Gastroesophageal sphincter (tissue), 4 donors: Measurements from ENCODE around the gene CHI3L1. TPM values are rescaled to one million over a fixed set of nuclear protein-coding genes. Genes with fewer than 3 reads are reported as not detected.

ENCODE experiments used
- ATAC-seq: fragments of 150-250 bp; one replicate; pipeline ENCODE4 v1.9.1; 2016; ENCODE audit warnings: mild to moderate bottlenecking, moderate library complexity
- H3K27ac ChIP-seq, 4 donors: fragments of 200-600 bp; sonication (generic) in 3 of 4; 1 replicate in 3 of 4; 2 replicates in 1 of 4; pipeline ENCODE4 v1.5.1; 2016 to 2019
- H3K27me3 ChIP-seq: fragments of 200-600 bp; sonication (generic); one replicate; pipeline ENCODE4 v1.5.1; 2019
- H3K36me3 ChIP-seq, 2 donors: fragments of 200-600 bp; sonication (generic); one replicate each; pipeline ENCODE4 v1.5.1; 2019; ENCODE audit warnings: control low read depth in 1 of 2
- H3K4me1 ChIP-seq, 3 donors: fragments of 200-600 bp; sonication (generic); 1 replicate in 2 of 3; 2 replicates in 1 of 3; pipeline ENCODE4 v1.5.1; 2016 to 2019; ENCODE audit warnings: control low read depth in 2 of 3
- H3K4me3 ChIP-seq, 2 donors: fragments of 200-600 bp; sonication (generic); one replicate each; pipeline ENCODE4 v1.5.1; 2019; ENCODE audit warnings: mild to moderate bottlenecking in 1 of 2, moderate library complexity in 1 of 2
- H3K9me3 ChIP-seq, 3 donors: fragments of 200-600 bp; sonication (generic); one replicate each; pipeline ENCODE4 v1.5.1; 2017 to 2019; ENCODE audit warnings: control low read depth in 2 of 3
- CTCF ChIP-seq, 4 experiments: fragments of 200-600 bp in 2 of 4; fragments of 450-650 bp in 2 of 4; sonication (generic) in 1 of 4; IDR thresholded peaks; one replicate each; pipeline ENCODE4 v1.5.1; 2017 to 2019; ENCODE audit warnings: antibody characterized with exemption in 4 of 4, mild to moderate bottlenecking in 2 of 4, moderate library complexity in 2 of 4
- EP300 ChIP-seq: sonication (generic); formaldehyde crosslinking; IDR thresholded peaks from one replicate; pipeline ENCODE4 v1.6.1; 2017; ENCODE audit warnings: antibody characterized with exemption, mild to moderate bottlenecking
- POLR2A ChIP-seq, 2 donors: fragments of 450-650 bp; IDR thresholded peaks; one replicate each; pipeline ENCODE4 v1.6.1; 2017; ENCODE audit warnings: antibody characterized with exemption in 2 of 2, mild to moderate bottlenecking in 2 of 2, moderate library complexity in 1 of 2
- POLR2AphosphoS5 ChIP-seq: sonication (generic); formaldehyde crosslinking; IDR thresholded peaks from one replicate; pipeline ENCODE4 v1.6.1; 2017; ENCODE audit warnings: antibody characterized with exemption
- WGBS, 2 donors: methylation state at CpG; one replicate each; pipeline ENCODE4 v1.1.5; 2018; ENCODE audit warnings: low coverage in 1 of 2; 5-methylcytosine and 5-hydroxymethylcytosine counted together
- total RNA-seq, 4 donors: library from RNA; depleted of rRNA; stranded (reverse); fragments of >200 nt; gene quantifications; one replicate each; pipeline ENCODE4 v1.1.0, GENCODE V29; 2016

Gene CHI3L1
- total RNA-seq, 4 donors from 2014 or later: 3.4 to 5.4 (median 5.0) TPM; not detected in 1

GRCh38 chr1:203200916-203201315 is 14.4 kb upstream of the CHI3L1 start:
- Histone ChIP-seq H3K4me3 (no peak overlapping the region), H3K9me3 (no peaks in the 10 kb centered on the region), H3K27ac (peak overlapping the region in 3 of 4 donors; percentile 62 to 71 (median 70)), H3K4me1 (peaks cover 0 to 27% (median 18%) of the 10 kb centered on the region in 3 donors), H3K27me3 (no peaks in the 10 kb centered on the region), H3K36me3 (no peaks in the 10 kb centered on the region)
- WGBS, 2 donors: 73 to 100% methylated on average over 1 of the region's 1 CpG
- TF ChIP-seq EP300: no peak
- no peak for TF ChIP-seq POLR2A (IDR thresholded peaks at IDR 0.05)
- no peak for TF ChIP-seq CTCF (IDR thresholded peaks at IDR 0.05)
- no peak for TF ChIP-seq POLR2AphosphoS5
- ATAC-seq: no peak

- no peak overlapping the region for H3K4me3 ChIP-seq
- WGBS, 2 donors: 35 to 47% methylated on average over 6 to 8 of the region's 8 CpGs
Measured at GRCh38 chr1:203199816-203200571, 13.5 kb upstream of the CHI3L1 start.

GRCh38 chr1:203199481-203199815 is 12.9 kb upstream of the CHI3L1 start:
- no peak for ATAC-seq
- H3K9me3 ChIP-seq: no peaks in the 10 kb centered on the region
- TF ChIP-seq POLR2A (IDR thresholded peaks at IDR 0.05) (no peak), CTCF (IDR thresholded peaks at IDR 0.05) (no peak)
- H3K27me3 ChIP-seq: no peaks in the 10 kb centered on the region
- peaks cover 0 to 27% (median 18%) of the 10 kb centered on the region in 3 donors for H3K4me1 ChIP-seq
- peak overlapping the region in 3 of 4 donors; percentile 62 to 73 (median 67) for H3K27ac ChIP-seq
- no peak overlapping the region for H3K4me3 ChIP-seq
- 60 to 80% methylated on average over 1 of the region's 6 CpGs for WGBS, 2 donors
- no peaks in the 10 kb centered on the region for H3K36me3 ChIP-seq

More at GRCh38 chr1:203199816-203200571, 13.5 kb upstream of the CHI3L1 start:
- Histone ChIP-seq H3K4me1 (peaks cover 0 to 27% (median 18%) of the 10 kb centered on the region in 3 donors), H3K36me3 (no peaks in the 10 kb centered on the region), H3K27me3 (no peaks in the 10 kb centered on the region), H3K9me3 (no peaks in the 10 kb centered on the region), H3K27ac (peak overlapping the region in 3 of 4 donors; percentile 62 to 73 (median 70))
- TF ChIP-seq POLR2AphosphoS5 (peak; percentile 79), EP300 (no peak)
- ATAC-seq: peak; percentile 75

GRCh38 chr1:203199002-203199401 is 12.5 kb upstream of the CHI3L1 start:
- no peak for ATAC-seq
- 100% methylated on average over 1 of the region's 3 CpGs for WGBS, 2 donors
- peaks cover 0 to 27% (median 18%) of the 10 kb centered on the region in 3 donors for H3K4me1 ChIP-seq
- no peaks in the 10 kb centered on the region for H3K27me3 ChIP-seq
- no peaks in the 10 kb centered on the region for H3K9me3 ChIP-seq
- no peak overlapping the region for H3K4me3 ChIP-seq
- H3K27ac ChIP-seq: peak overlapping the region in 2 of 4 donors; percentile 62 to 67
- H3K36me3 ChIP-seq: no peaks in the 10 kb centered on the region
- TF ChIP-seq EP300 (no peak), POLR2A (IDR thresholded peaks at IDR 0.05) (no peak), POLR2AphosphoS5 (no peak), CTCF (IDR thresholded peaks at IDR 0.05) (no peak)

GRCh38 chr1:203197625-203198024 is 11.1 kb upstream of the CHI3L1 start:
- no peaks in the 10 kb centered on the region for H3K27me3 ChIP-seq
- WGBS, 2 donors: 17 to 33% methylated on average over 1 to 2 of the region's 3 CpGs

More at GRCh38 chr1:203197625-203198024, 11.1 kb upstream of the CHI3L1 start:
- H3K4me1 ChIP-seq: peaks cover 0 to 27% (median 14%) of the 10 kb centered on the region in 3 donors
- no peaks in the 10 kb centered on the region for H3K36me3 ChIP-seq
- H3K9me3 ChIP-seq: no peaks in the 10 kb centered on the region
- TF ChIP-seq CTCF (IDR thresholded peaks at IDR 0.05): no peak
- no peak overlapping the region for H3K4me3 ChIP-seq
- no peak for ATAC-seq
- H3K27ac ChIP-seq: no peak overlapping the region
